Neural progenitor cell (in vitro differentiated cells): ENCODE data around the gene UCP3. TPM values are rescaled to one million over a fixed set of nuclear protein-coding genes. Genes with fewer than 3 reads are reported as not detected.

Experiments used
- DNase-seq: peaks from one replicate; pipeline ENCODE4 v3.0.0-alpha.2; 2016; ENCODE audit warnings: low spot score
- H2AFZ ChIP-seq: fragments of 200-600 bp; sonication (generic); replicated peaks from 2 replicates; pipeline ENCODE4 v1.6.1; 2016; ENCODE audit warnings: antibody characterized with exemption
- H3F3A ChIP-seq: fragments of 200-600 bp; sonication (generic); 2 replicates; pipeline ENCODE4 v1.6.1; 2016; ENCODE audit warnings: antibody characterized with exemption, low read depth
- H3K27ac ChIP-seq: fragments of 200-600 bp; sonication (generic); 2 replicates; pipeline ENCODE4 v1.5.1; 2016; ENCODE audit warnings: mild to moderate bottlenecking
- H3K27me3 ChIP-seq: fragments of 200-600 bp; sonication (generic); 2 replicates; pipeline ENCODE4 v1.6.1; 2016; ENCODE audit warnings: mild to moderate bottlenecking, moderate library complexity
- H3K36me3 ChIP-seq: fragments of 200-600 bp; sonication (generic); 2 replicates; pipeline ENCODE4 v1.5.1; 2016
- H3K4me1 ChIP-seq: fragments of 200-600 bp; sonication (generic); 2 replicates; pipeline ENCODE4 v1.6.1; 2016; ENCODE audit warnings: mixed run types
- H3K4me2 ChIP-seq: fragments of 200-600 bp; sonication (generic); 2 replicates; pipeline ENCODE4 v1.6.1; 2016
- H3K4me3 ChIP-seq: fragments of 200-600 bp; sonication (generic); 2 replicates; pipeline ENCODE4 v1.5.1; 2016
- H3K79me2 ChIP-seq: fragments of 200-600 bp; sonication (generic); 2 replicates; pipeline ENCODE4 v1.6.1; 2016; ENCODE audit warnings: low read depth
- H3K9ac ChIP-seq: fragments of 200-600 bp; sonication (generic); 2 replicates; pipeline ENCODE4 v1.6.1; 2016
- H3K9me3 ChIP-seq: fragments of 200-600 bp; sonication (generic); 2 replicates; pipeline ENCODE4 v1.5.1; 2016; ENCODE audit warnings: low read depth
- H4K20me1 ChIP-seq: fragments of 200-600 bp; sonication (generic); 2 replicates; pipeline ENCODE4 v1.6.1; 2016; ENCODE audit warnings: low read depth
- H3K27ac Mint-ChIP-seq: 3 replicates; pipeline ENCODE4 v1.8.0; 2021; ENCODE audit warnings: mixed read lengths
- H3K27me3 Mint-ChIP-seq: 2 replicates; pipeline ENCODE4 v1.8.0; 2022; ENCODE audit warnings: low read depth, mild to moderate bottlenecking, inconsistent platforms, moderate library complexity, mixed read lengths; ENCODE audit not compliant: insufficient read depth
- H3K36me3 Mint-ChIP-seq: 3 replicates; pipeline ENCODE4 v1.8.0; 2021; ENCODE audit warnings: mixed read lengths
- H3K4me1 Mint-ChIP-seq: 3 replicates; pipeline ENCODE4 v1.8.0; 2021; ENCODE audit warnings: mixed read lengths
- H3K4me3 Mint-ChIP-seq: 3 replicates; pipeline ENCODE4 v1.8.0; 2021; ENCODE audit warnings: mild to moderate bottlenecking, moderate library complexity, mixed read lengths
- H3K9me3 Mint-ChIP-seq: 3 replicates; pipeline ENCODE4 v1.8.0; 2020; ENCODE audit warnings: mixed read lengths
- EZH2 ChIP-seq: fragments of 200-600 bp; sonication (generic); IDR thresholded peaks from 2 replicates; pipeline ENCODE4 v1.6.1; 2017; ENCODE audit warnings: antibody characterized with exemption, mild to moderate bottlenecking, moderate library complexity
- EZH2phosphoT487 ChIP-seq: fragments of 200-600 bp; sonication (generic); IDR thresholded peaks from 2 replicates; pipeline ENCODE4 v1.6.1; 2017; ENCODE audit warnings: antibody characterized with exemption
- total RNA-seq: library from RNA; depleted of rRNA; stranded (reverse); fragments of >200 nt; gene quantifications from 2 replicates; pipeline ENCODE4 v1.2.3, GENCODE V29; 2015; ENCODE audit warnings: low replicate concordance
- TF ChIP-seq, protein P1 (sequence below): fragments of 200-600 bp; sonication (generic); IDR thresholded peaks from 2 replicates; pipeline ENCODE4 v1.5.1; 2017; ENCODE audit warnings: antibody characterized with exemption, mild to moderate bottlenecking

The UCP3 gene
- total RNA-seq, 1 donor from 2014 or later = not detected

DNA sequence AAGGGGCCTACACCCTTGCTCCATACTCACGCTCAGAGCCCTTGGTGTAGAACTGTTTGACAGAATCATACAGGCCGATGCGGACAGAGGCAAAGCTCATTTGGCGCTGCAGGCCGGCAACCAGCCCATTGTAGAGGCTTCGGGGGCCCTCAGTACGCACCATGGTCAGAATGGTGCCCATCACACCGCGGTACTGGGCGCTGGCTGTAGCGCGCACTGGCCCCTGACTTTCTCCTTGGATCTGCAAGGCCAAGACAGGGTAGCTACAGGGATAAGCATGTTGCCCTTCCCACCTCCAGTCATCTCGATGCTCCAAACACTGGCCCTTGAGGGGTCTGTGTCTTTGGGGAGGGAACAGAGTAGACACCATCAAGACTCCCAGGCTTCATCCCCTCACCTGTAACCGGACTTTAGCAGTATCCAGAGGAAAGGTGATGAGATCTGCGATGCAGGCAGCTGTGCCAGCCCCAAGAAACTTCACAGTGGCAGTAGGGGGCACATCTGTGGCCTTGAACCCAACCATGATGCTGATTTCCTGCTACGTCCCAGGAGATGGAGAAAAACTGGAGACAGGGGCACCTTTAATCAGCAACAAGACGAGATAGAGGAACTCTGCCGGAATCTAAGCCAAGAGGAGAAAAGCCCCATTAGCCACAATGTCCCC, 30.9 kb downstream of the UCP3 start:
- Histone ChIP-seq H3K79me2 (peaks cover 31% of the 10 kb centered on the region), H3K27ac (no peak overlapping the region), H4K20me1 (peaks cover 21% of the 10 kb centered on the region), H3K4me1 (peaks cover 27% of the 10 kb centered on the region), H3K9ac (no peak overlapping the region), H3K9me3 (no peaks in the 10 kb centered on the region), H3K36me3 (peaks cover 4% of the 10 kb centered on the region), H3K4me2 (no peak overlapping the region), H3K27me3 (no peaks in the 10 kb centered on the region), H2AFZ (no peak overlapping the region), H3K4me3 (no peak overlapping the region), H3F3A (peaks cover 27% of the 10 kb centered on the region)
- Mint-ChIP-seq H3K36me3 (peaks cover 37% of the 10 kb centered on the region), H3K4me3 (no peak overlapping the region), H3K9me3 (no peaks in the 10 kb centered on the region), H3K27me3 (peaks cover 3% of the 10 kb centered on the region), H3K27ac (no peak overlapping the region), H3K4me1 (peaks cover 27% of the 10 kb centered on the region)
- no peak for DNase-seq
- no peak for TF ChIP-seq EZH2
- TF ChIP-seq, protein P1, sequence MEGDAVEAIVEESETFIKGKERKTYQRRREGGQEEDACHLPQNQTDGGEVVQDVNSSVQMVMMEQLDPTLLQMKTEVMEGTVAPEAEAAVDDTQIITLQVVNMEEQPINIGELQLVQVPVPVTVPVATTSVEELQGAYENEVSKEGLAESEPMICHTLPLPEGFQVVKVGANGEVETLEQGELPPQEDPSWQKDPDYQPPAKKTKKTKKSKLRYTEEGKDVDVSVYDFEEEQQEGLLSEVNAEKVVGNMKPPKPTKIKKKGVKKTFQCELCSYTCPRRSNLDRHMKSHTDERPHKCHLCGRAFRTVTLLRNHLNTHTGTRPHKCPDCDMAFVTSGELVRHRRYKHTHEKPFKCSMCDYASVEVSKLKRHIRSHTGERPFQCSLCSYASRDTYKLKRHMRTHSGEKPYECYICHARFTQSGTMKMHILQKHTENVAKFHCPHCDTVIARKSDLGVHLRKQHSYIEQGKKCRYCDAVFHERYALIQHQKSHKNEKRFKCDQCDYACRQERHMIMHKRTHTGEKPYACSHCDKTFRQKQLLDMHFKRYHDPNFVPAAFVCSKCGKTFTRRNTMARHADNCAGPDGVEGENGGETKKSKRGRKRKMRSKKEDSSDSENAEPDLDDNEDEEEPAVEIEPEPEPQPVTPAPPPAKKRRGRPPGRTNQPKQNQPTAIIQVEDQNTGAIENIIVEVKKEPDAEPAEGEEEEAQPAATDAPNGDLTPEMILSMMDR = no peak
- TF ChIP-seq EZH2phosphoT487 = no peak

DNA sequence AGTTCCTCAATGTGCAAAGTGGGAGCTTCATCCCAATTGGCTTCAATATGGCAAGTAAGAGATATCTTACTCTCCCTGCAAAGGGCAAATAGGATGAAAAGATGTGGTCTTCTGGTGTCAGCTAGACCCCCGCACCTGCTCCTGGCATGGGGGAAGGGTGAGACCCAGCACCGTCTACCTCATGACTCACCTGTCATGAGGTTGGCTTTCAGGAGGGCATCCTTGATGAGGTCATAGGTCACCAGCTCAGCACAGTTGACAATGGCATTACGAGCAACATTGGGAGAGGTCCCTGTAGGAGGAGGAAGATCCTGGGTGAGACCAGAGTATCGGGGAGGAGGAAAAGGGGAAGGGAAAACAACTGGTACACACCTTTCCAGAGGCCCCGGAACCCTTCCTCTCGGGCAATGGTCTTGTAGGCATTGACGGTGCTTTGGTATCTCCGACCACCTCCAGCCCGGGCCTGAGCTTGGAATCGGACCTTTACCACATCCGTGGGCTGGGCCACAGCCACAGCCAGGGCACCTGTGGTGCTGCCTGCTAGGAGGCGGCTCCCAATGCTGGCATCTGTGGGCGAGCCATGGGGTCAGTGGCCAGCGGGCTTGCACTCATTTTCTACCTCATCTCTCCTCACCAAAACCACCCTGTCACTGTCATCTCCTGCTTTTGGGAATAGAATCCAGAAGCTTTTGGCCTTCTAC, 32.3 kb downstream of the UCP3 start:
- peaks cover 21% of the 10 kb centered on the region for H3K79me2 ChIP-seq
- H3K4me2 ChIP-seq = no peak overlapping the region
- H3K9ac ChIP-seq = no peak overlapping the region
- H3K36me3 Mint-ChIP-seq = peaks cover 37% of the 10 kb centered on the region
- H3K27ac Mint-ChIP-seq = no peak overlapping the region
- no peak overlapping the region for H3K4me3 ChIP-seq
- peaks cover 2% of the 10 kb centered on the region for H3K27me3 Mint-ChIP-seq
- H3F3A ChIP-seq = peaks cover 22% of the 10 kb centered on the region
- peaks cover 21% of the 10 kb centered on the region for H4K20me1 ChIP-seq
- DNase-seq = no peak
- H3K9me3 Mint-ChIP-seq = no peaks in the 10 kb centered on the region
- H3K4me1 ChIP-seq = peaks cover 20% of the 10 kb centered on the region
- no peak overlapping the region for H2AFZ ChIP-seq
- H3K27me3 ChIP-seq = no peaks in the 10 kb centered on the region
- H3K4me3 Mint-ChIP-seq = no peak overlapping the region
- H3K4me1 Mint-ChIP-seq = peaks cover 16% of the 10 kb centered on the region
- no peaks in the 10 kb centered on the region for H3K9me3 ChIP-seq
- H3K27ac ChIP-seq = no peak overlapping the region
- TF ChIP-seq, protein P1 = no peak
- TF ChIP-seq EZH2 (no peak), EZH2phosphoT487 (no peak)
- H3K36me3 ChIP-seq = peaks cover 4% of the 10 kb centered on the region

DNA sequence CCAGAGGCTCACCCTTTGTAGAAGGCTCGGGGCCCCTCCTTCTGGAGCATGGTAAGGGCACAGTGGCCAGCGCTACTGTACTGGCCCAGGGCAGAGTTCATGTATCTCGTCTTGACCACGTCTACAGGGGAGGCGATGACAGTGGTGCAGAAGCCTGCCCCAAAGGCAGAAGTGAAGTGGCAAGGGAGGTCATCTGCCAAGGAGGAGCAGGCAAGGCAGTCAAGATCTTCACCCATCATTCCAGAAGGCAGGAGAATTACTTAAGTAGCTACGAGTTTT, 33.5 kb downstream of the UCP3 start:
- Histone ChIP-seq H3K79me2 (peaks cover 9% of the 10 kb centered on the region), H3K27me3 (no peaks in the 10 kb centered on the region), H2AFZ (no peak overlapping the region), H3K4me1 (peaks cover 8% of the 10 kb centered on the region), H3K9ac (no peak overlapping the region), H3K9me3 (no peaks in the 10 kb centered on the region), H3K4me2 (no peak overlapping the region), H3K36me3 (peaks cover 4% of the 10 kb centered on the region), H3K27ac (no peak overlapping the region), H3K4me3 (no peak overlapping the region), H4K20me1 (peaks cover 17% of the 10 kb centered on the region), H3F3A (peaks cover 25% of the 10 kb centered on the region)
- Mint-ChIP-seq H3K36me3 (peaks cover 30% of the 10 kb centered on the region), H3K4me1 (peaks cover 4% of the 10 kb centered on the region), H3K27me3 (peaks cover 2% of the 10 kb centered on the region), H3K9me3 (no peaks in the 10 kb centered on the region), H3K27ac (no peak overlapping the region), H3K4me3 (no peak overlapping the region)
- DNase-seq = no peak
- no peak for TF ChIP-seq EZH2
- TF ChIP-seq EZH2phosphoT487 = no peak
- TF ChIP-seq, protein P1 = no peak
